GM19395 (cell line): ENCODE results near the gene VPS51.
A peak's percentile ranks its signal among the peaks of the same experiment; 100 is the strongest.
"Not testable (repeated sequence)": the region's sequence is repeated elsewhere in the genome, so short reads cannot be mapped to it uniquely, and the experiment has no call there.

ENCODE experiments used
- ATAC-seq: cut with Tn5 transposase; IDR thresholded peaks from one replicate; pipeline ENCODE4 v1.9.1; 2021; ENCODE audit warnings: mild to moderate bottlenecking, moderate library complexity; ENCODE audit not compliant: unreplicated experiment

Gene VPS51

GRCh38 chr11:65118097-65118837 lies 22.3 kb downstream of the VPS51 start:
- ATAC-seq, result no peak

GRCh38 chr11:65118891-65119669 lies 23.1 kb downstream of the VPS51 start:
- not testable (repeated sequence) for ATAC-seq

- no peak for ATAC-seq
Measured at GRCh38 chr11:65119670-65119995, 23.6 kb downstream of the VPS51 start.

GRCh38 chr11:65120831-65121230 lies 24.8 kb downstream of the VPS51 start:
- ATAC-seq, result no peak

GRCh38 chr11:65121447-65121864 lies 25.4 kb downstream of the VPS51 start:
- ATAC-seq, result no peak

GRCh38 chr11:65121865-65122696 lies 26.1 kb downstream of the VPS51 start, which contains the start of the genes FAU and MRPL49:
FAU (minus strand) TSS chr11:65122134; CDS start chr11:65121813, 321 bp downstream.
MRPL49 (plus strand) TSS chr11:65122321; CDS start chr11:65122347, 26 bp downstream.
- peak; percentile 67 for ATAC-seq

GRCh38 chr11:65124480-65125196 lies 28.6 kb downstream of the VPS51 start:
- no peak for ATAC-seq

GRCh38 chr11:65125197-65126056 lies 29.4 kb downstream of the VPS51 start:
- ATAC-seq, result no peak

- no peak for ATAC-seq
Measured at GRCh38 chr11:65126624-65127274, 30.7 kb downstream of the VPS51 start.

GRCh38 chr11:65127473-65128181 lies 31.6 kb downstream of the VPS51 start:
- no peak for ATAC-seq

- ATAC-seq, result no peak
Measured at GRCh38 chr11:65128182-65129145, 32.5 kb downstream of the VPS51 start.

- no peak for ATAC-seq
Measured at GRCh38 chr11:65129649-65130441, 33.8 kb downstream of the VPS51 start.

- ATAC-seq, result no peak
Measured at GRCh38 chr11:65130631-65131416, 34.8 kb downstream of the VPS51 start.

GRCh38 chr11:65131417-65131776 lies 35.4 kb downstream of the VPS51 start:
- ATAC-seq, result no peak

GRCh38 chr11:65131895-65132237 lies 35.9 kb downstream of the VPS51 start:
- no peak for ATAC-seq
